ENCODE data around the gene BIK. TPM values are rescaled to one million over a fixed set of nuclear protein-coding genes. Genes with fewer than 3 reads are reported as not detected.

The BIK gene
- total RNA-seq, 1 experiment from 2014 or later: 3.2 TPM

GRCh38 chr22:43154887-43155536, 44.5 kb downstream of the BIK start (continued):
- TF ChIP-seq TEAD1 (CRISPR knock-in tag; IDR thresholded peaks at IDR 0.05): no peak
- TF ChIP-seq CTCF (IDR thresholded peaks at IDR 0.05): no peak
- TF ChIP-seq NR3C1 (CRISPR knock-in tag; conservative IDR thresholded peaks at IDR 0.05; ENCODE audit: low read depth): no peak
- no peak for TF ChIP-seq SMAD3 (CRISPR knock-in tag; IDR thresholded peaks at IDR 0.05; ENCODE audit: borderline replicate concordance)

DNA sequence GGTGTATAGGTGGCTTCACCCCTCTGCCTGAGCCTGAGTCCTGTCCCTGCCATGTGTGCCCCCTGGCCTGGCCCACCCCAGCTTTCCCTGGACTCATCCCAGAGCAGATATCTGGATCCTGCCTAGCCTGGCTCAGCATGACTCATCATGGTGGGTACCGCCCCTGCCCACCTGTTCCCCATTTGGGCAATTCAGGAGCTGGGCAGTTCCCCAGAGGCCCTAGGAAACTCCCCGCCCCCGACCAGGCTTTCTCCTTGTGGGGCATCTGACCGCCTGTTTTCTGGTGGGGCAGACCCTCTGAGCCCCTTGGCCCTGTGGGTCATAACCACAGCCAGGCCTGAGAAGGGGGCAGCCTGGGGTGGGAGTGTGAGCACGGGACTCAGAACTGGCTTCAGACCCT, 45.2 kb downstream of the BIK start:
- Mint-ChIP-seq H3K9me3 (no peaks in the 10 kb centered on the region), H3K4me3 (no peak overlapping the region), H3K27me3 (ENCODE audit: low read depth) (peaks cover 8% of the 10 kb centered on the region), H3K4me1 (peaks cover 6% of the 10 kb centered on the region), H3K27ac (no peak overlapping the region), H3K36me3 (no peaks in the 10 kb centered on the region)
- ChIA-PET POLR2A (no interaction called here), CTCF (interaction anchor here (1.0 to 1.1 kb wide), 2 partner anchors 20 to 32 kb away, joined by 3 to 4 read pairs; no protein-coding TSS in a partner anchor)
- DNase-seq (ENCODE audit: low spot score): no peak
- TF ChIP-seq, protein P1, sequence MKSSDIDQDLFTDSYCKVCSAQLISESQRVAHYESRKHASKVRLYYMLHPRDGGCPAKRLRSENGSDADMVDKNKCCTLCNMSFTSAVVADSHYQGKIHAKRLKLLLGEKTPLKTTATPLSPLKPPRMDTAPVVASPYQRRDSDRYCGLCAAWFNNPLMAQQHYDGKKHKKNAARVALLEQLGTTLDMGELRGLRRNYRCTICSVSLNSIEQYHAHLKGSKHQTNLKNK (CRISPR knock-in tag; IDR thresholded peaks at IDR 0.05): no peak
- TF ChIP-seq TEAD4 (CRISPR knock-in tag; IDR thresholded peaks at IDR 0.05) (no peak), IRF2 (CRISPR knock-in tag; IDR thresholded peaks at IDR 0.05; ENCODE audit: borderline replicate concordance, low read depth) (no peak), ATF2 (CRISPR knock-in tag; IDR thresholded peaks at IDR 0.05; ENCODE audit: borderline replicate concordance, low read depth) (no peak), JUN (CRISPR knock-in tag; IDR thresholded peaks at IDR 0.05) (no peak)
- TF ChIP-seq, protein P2, sequence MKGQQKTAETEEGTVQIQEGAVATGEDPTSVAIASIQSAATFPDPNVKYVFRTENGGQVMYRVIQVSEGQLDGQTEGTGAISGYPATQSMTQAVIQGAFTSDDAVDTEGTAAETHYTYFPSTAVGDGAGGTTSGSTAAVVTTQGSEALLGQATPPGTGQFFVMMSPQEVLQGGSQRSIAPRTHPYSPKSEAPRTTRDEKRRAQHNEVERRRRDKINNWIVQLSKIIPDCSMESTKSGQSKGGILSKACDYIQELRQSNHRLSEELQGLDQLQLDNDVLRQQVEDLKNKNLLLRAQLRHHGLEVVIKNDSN (CRISPR knock-in tag; IDR thresholded peaks at IDR 0.05): no peak
- no peak for ATAC-seq

- TF ChIP-seq MYBL2 (CRISPR knock-in tag; IDR thresholded peaks at IDR 0.05) (no peak), RELA (CRISPR knock-in tag; IDR thresholded peaks at IDR 0.05; ENCODE audit: borderline replicate concordance) (no peak), FOXJ3 (CRISPR knock-in tag; IDR thresholded peaks at IDR 0.05; ENCODE audit: borderline replicate concordance) (no peak), GABPB1 (CRISPR knock-in tag; IDR thresholded peaks at IDR 0.05) (no peak), EMX1 (CRISPR knock-in tag; IDR thresholded peaks at IDR 0.05) (no peak), ZNF232 (CRISPR knock-in tag; IDR thresholded peaks at IDR 0.05) (no peak), HMGA2 (CRISPR knock-in tag; IDR thresholded peaks at IDR 0.05) (no peak), JAZF1 (CRISPR knock-in tag; IDR thresholded peaks at IDR 0.05) (no peak), ZNF423 (CRISPR knock-in tag; IDR thresholded peaks at IDR 0.05) (no peak), KAT7 (CRISPR knock-in tag; IDR thresholded peaks at IDR 0.05; ENCODE audit: borderline replicate concordance) (no peak), CTCF (IDR thresholded peaks at IDR 0.05) (no peak), NR1H2 (CRISPR knock-in tag; IDR thresholded peaks at IDR 0.05) (no peak), RORB (CRISPR knock-in tag; IDR thresholded peaks at IDR 0.05) (no peak), NR3C1 (CRISPR knock-in tag; conservative IDR thresholded peaks at IDR 0.05; ENCODE audit: low read depth) (no peak), SMAD3 (CRISPR knock-in tag; IDR thresholded peaks at IDR 0.05; ENCODE audit: borderline replicate concordance) (no peak)
- TF ChIP-seq, protein P3, sequence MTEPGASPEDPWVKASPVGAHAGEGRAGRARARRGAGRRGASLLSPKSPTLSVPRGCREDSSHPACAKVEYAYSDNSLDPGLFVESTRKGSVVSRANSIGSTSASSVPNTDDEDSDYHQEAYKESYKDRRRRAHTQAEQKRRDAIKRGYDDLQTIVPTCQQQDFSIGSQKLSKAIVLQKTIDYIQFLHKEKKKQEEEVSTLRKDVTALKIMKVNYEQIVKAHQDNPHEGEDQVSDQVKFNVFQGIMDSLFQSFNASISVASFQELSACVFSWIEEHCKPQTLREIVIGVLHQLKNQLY (CRISPR knock-in tag; IDR thresholded peaks at IDR 0.05): no peak
- TF ChIP-seq, protein P1 (CRISPR knock-in tag; IDR thresholded peaks at IDR 0.05): no peak
- TF ChIP-seq, protein P4, sequence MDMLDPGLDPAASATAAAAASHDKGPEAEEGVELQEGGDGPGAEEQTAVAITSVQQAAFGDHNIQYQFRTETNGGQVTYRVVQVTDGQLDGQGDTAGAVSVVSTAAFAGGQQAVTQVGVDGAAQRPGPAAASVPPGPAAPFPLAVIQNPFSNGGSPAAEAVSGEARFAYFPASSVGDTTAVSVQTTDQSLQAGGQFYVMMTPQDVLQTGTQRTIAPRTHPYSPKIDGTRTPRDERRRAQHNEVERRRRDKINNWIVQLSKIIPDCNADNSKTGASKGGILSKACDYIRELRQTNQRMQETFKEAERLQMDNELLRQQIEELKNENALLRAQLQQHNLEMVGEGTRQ (CRISPR knock-in tag; IDR thresholded peaks at IDR 0.05): no peak
- TF ChIP-seq, protein P5, sequence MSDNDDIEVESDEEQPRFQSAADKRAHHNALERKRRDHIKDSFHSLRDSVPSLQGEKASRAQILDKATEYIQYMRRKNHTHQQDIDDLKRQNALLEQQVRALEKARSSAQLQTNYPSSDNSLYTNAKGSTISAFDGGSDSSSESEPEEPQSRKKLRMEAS (CRISPR knock-in tag; IDR thresholded peaks at IDR 0.05): no peak
- Mint-ChIP-seq H3K4me1 (peaks cover 3% of the 10 kb centered on the region), H3K4me3 (no peak overlapping the region), H3K36me3 (no peaks in the 10 kb centered on the region), H3K27ac (no peak overlapping the region), H3K9me3 (no peaks in the 10 kb centered on the region), H3K27me3 (ENCODE audit: low read depth) (peaks cover 5% of the 10 kb centered on the region; the same call in 1 of the 2 replicates)
- ChIA-PET CTCF (interaction anchor here (1.0 to 2.1 kb wide), 2 partner anchors 20 to 72 kb away, joined by 3 to 6 read pairs; no protein-coding TSS in a partner anchor), POLR2A (no interaction called here)
- DNase-seq (ENCODE audit: low spot score) (no peak), ATAC-seq (no peak)
Measured at GRCh38 chr22:43156413-43156812, 45.9 kb downstream of the BIK start.

Measured in WTC11 (cell line).